Activated T-helper 17 cell treated with anti-CD3 and anti-CD28 coated beads, Interleukin-2, amount 50 U/mL, for 72 hours (primary cell): Measurements from ENCODE around the gene BDP1. TPM values are rescaled to one million over a fixed set of nuclear protein-coding genes. Genes with fewer than 3 reads are reported as not detected.
A peak's percentile ranks its signal among the peaks of the same experiment; 100 is the strongest.
"Not testable (repeated sequence)": the region's sequence is repeated elsewhere in the genome, so short reads cannot be mapped to it uniquely, and the experiment has no call there.

ENCODE experiments used
- ATAC-seq: fragments of 150-1000 bp; cut with Tn5 transposase; replicated peaks from 2 replicates; pipeline ENCODE4 v1.10.0; 2021; ENCODE audit warnings: mild to moderate bottlenecking, moderate library complexity
- H3K27ac Mint-ChIP-seq: one replicate; pipeline ENCODE4 v1.8.0; 2022; ENCODE audit warnings: mixed read lengths
- H3K27me3 Mint-ChIP-seq: one replicate; pipeline ENCODE4 v1.8.0; 2022; ENCODE audit warnings: mixed read lengths
- H3K36me3 Mint-ChIP-seq: one replicate; pipeline ENCODE4 v1.8.0; 2022; ENCODE audit warnings: low read depth, mild to moderate bottlenecking, mixed read lengths
- H3K4me1 Mint-ChIP-seq: one replicate; pipeline ENCODE4 v1.8.0; 2022; ENCODE audit warnings: mixed read lengths
- H3K4me3 Mint-ChIP-seq: one replicate; pipeline ENCODE4 v1.8.0; 2022; ENCODE audit warnings: mild to moderate bottlenecking, mixed read lengths
- H3K9me3 Mint-ChIP-seq: one replicate; pipeline ENCODE4 v1.8.0; 2022; ENCODE audit warnings: mixed read lengths
- total RNA-seq, 2 donors: library from RNA; stranded (reverse); gene quantifications; one replicate each; pipeline ENCODE4 v1.2.3, GENCODE V29; 2022

BDP1 gene
- total RNA-seq, 2 donors from 2014 or later: 27.1 to 34.4 TPM

DNA sequence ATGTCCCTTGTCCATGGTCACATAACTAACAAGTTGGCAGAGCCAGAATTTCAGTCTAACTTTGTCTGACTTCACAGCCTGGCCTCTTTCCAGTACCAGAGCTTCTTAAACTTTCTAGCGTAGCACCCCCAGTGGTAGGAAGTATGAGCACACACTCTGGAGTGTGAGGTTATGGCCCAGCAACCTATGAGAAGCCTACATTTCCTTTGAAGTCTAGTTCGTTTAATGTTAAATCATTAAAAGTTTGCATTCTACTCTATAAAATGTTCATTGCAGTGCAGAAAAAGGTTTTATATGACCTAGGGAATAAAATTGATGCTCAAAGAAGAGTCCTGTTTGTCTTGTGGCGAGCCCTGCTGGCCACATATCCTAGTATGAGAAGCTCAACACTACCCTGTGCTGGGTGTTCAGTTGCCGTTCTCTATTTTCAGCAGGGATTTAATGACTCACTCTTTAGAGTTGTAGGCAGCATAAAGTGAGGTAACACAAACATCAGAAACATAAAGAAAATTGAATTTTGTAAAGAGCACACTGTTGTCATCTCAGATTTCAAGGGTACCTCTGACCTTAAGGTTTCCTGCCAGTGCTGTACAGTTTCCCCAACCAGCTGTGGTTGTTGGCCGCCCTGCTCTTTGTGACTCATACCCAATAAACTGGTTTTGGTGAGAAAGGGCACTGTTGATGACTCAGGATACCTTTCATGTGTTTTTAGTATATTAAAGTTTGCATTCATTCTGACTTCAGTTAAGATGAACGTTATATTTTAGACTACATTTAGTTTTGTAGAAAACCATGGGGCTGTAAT lies 146.0 kb downstream of the BDP1 start:
- peaks cover 85% of the 10 kb centered on the region for H3K36me3 Mint-ChIP-seq
- peak; percentile 94 for ATAC-seq

GRCh38 chr5:71609916-71610315 lies 154.5 kb downstream of the BDP1 start:
- not testable (repeated sequence) for H3K4me3 Mint-ChIP-seq, ATAC-seq

More for the DNA sequence above, 146.0 kb downstream of the BDP1 start:
- Mint-ChIP-seq H3K27me3 (no peaks in the 10 kb centered on the region), H3K9me3 (no peaks in the 10 kb centered on the region), H3K4me3 (peak overlapping the region; percentile 70), H3K27ac (peak overlapping the region; percentile 92), H3K4me1 (peaks cover 13% of the 10 kb centered on the region)

GRCh38 chr5:71615809-71616208 lies 160.4 kb downstream of the BDP1 start:
- no peaks in the 10 kb centered on the region for H3K27me3 Mint-ChIP-seq
- no peak overlapping the region for H3K27ac Mint-ChIP-seq
- peaks cover 6% of the 10 kb centered on the region for H3K4me1 Mint-ChIP-seq
- H3K9me3 Mint-ChIP-seq: no peaks in the 10 kb centered on the region
- H3K36me3 Mint-ChIP-seq: peaks cover 86% of the 10 kb centered on the region
- H3K4me3 Mint-ChIP-seq: no peak overlapping the region
- no peak for ATAC-seq

More at GRCh38 chr5:71609916-71610315, 154.5 kb downstream of the BDP1 start:
- not testable (repeated sequence) for H3K9me3 Mint-ChIP-seq, H3K27ac Mint-ChIP-seq, H3K4me1 Mint-ChIP-seq, H3K27me3 Mint-ChIP-seq
- H3K36me3 Mint-ChIP-seq: peaks cover 62% of the 10 kb centered on the region

Other genes with a start within 250 kb of the BDP1 start
- gene MCCC2, start 131.7 kb downstream of the BDP1 start, total RNA-seq: 10 to 100 TPM; 41.0 to 72.5 TPM